ENCODE measurements around the gene MYLK3.
A peak's percentile ranks its signal among the peaks of the same experiment; 100 is the strongest.

MYLK3 gene

GRCh38 chr16:46757339-46758050 lies 9.4 kb upstream of the MYLK3 start:
- DNase-seq (ENCODE audit: low spot score), result peak; percentile 75

GRCh38 chr16:46756772-46757171 lies 8.6 kb upstream of the MYLK3 start:
- no peak for DNase-seq (ENCODE audit: low spot score)

- no peak for DNase-seq (ENCODE audit: low spot score)
These were observed 4.9 kb upstream of the MYLK3 start for GRCh38 chr16:46753015-46753414.

- DNase-seq (ENCODE audit: low spot score), result no peak
These were observed 3.2 kb upstream of the MYLK3 start for GRCh38 chr16:46751381-46751780.

- no peak for DNase-seq (ENCODE audit: low spot score)
These were observed 896 bp upstream of the MYLK3 start for GRCh38 chr16:46748775-46749705.

GRCh38 chr16:46746821-46747776 lies 1.0 kb downstream of the MYLK3 start:
- no peak for DNase-seq (ENCODE audit: low spot score)

- no peak for DNase-seq (ENCODE audit: low spot score)
These were observed 2.5 kb downstream of the MYLK3 start for GRCh38 chr16:46745617-46746016.

GRCh38 chr16:46743232-46743719 lies 4.9 kb downstream of the MYLK3 start:
- DNase-seq (ENCODE audit: low spot score), result no peak

- DNase-seq (ENCODE audit: low spot score), result no peak
These were observed 8.2 kb downstream of the MYLK3 start for GRCh38 chr16:46739934-46740333.

GRCh38 chr16:46737621-46738214 lies 10.4 kb downstream of the MYLK3 start:
- no peak for DNase-seq (ENCODE audit: low spot score)

GRCh38 chr16:46736695-46737094 lies 11.4 kb downstream of the MYLK3 start:
- no peak for DNase-seq (ENCODE audit: low spot score)

GRCh38 chr16:46733319-46733830 lies 14.8 kb downstream of the MYLK3 start:
- no peak for DNase-seq (ENCODE audit: low spot score)

GRCh38 chr16:46732561-46732960 lies 15.6 kb downstream of the MYLK3 start:
- no peak for DNase-seq (ENCODE audit: low spot score)

GRCh38 chr16:46731691-46732555 lies 16.2 kb downstream of the MYLK3 start:
- DNase-seq (ENCODE audit: low spot score), result no peak

- DNase-seq (ENCODE audit: low spot score), result no peak
These were observed 17.1 kb downstream of the MYLK3 start for GRCh38 chr16:46730801-46731690.

- DNase-seq (ENCODE audit: low spot score), result no peak
These were observed 18.0 kb downstream of the MYLK3 start for GRCh38 chr16:46730126-46730525.

- no peak for DNase-seq (ENCODE audit: low spot score)
These were observed 18.7 kb downstream of the MYLK3 start for GRCh38 chr16:46729326-46729995.

- DNase-seq (ENCODE audit: low spot score), result no peak
These were observed 19.3 kb downstream of the MYLK3 start for GRCh38 chr16:46728806-46729205.

- DNase-seq (ENCODE audit: low spot score), result no peak
These were observed 20.5 kb downstream of the MYLK3 start for GRCh38 chr16:46727630-46728029.
